Gastrocnemius medialis (tissue), 4 donors: ENCODE results near the gene ZNF800. TPM values are rescaled to one million over a fixed set of nuclear protein-coding genes. Genes with fewer than 3 reads are reported as not detected.

Experiments used
- ATAC-seq, 2 donors: fragments of 150-250 bp; one replicate each; pipeline ENCODE4 v1.9.1; 2016
- DNase-seq, 2 donors: peaks; one replicate each; pipeline ENCODE4 v3.0.0-alpha.2; 2019
- H3K27ac ChIP-seq, 4 donors: fragments of 200-600 bp; sonication (generic); 1 replicate in 1 of 4; 2 replicates in 3 of 4; pipeline ENCODE4 v1.5.1; 2016 to 2018; ENCODE audit warnings: mild to moderate bottlenecking in 2 of 4, moderate library complexity in 1 of 4
- H3K27me3 ChIP-seq, 3 donors: fragments of 200-600 bp; sonication (generic) in 2 of 3; 1 replicate in 1 of 3; 2 replicates in 2 of 3; pipeline versions ENCODE4 v1.5.1 to v1.6.0; 2016 to 2019; ENCODE audit warnings: mild to moderate bottlenecking in 1 of 3, moderate library complexity in 1 of 3
- H3K36me3 ChIP-seq, 2 donors: fragments of 200-600 bp; sonication (generic) in 1 of 2; one replicate each; pipeline ENCODE4 v1.5.1; 2017 to 2018
- H3K4me1 ChIP-seq, 2 donors: fragments of 200-600 bp; sonication (generic) in 1 of 2; one replicate each; pipeline ENCODE4 v1.5.1; 2016 to 2017; ENCODE audit warnings: mild to moderate bottlenecking in 2 of 2
- H3K4me3 ChIP-seq, 4 donors: fragments of 200-600 bp; sonication (generic) in 3 of 4; 1 replicate in 1 of 4; 2 replicates in 3 of 4; pipeline ENCODE4 v1.5.1; 2016 to 2019; ENCODE audit warnings: mild to moderate bottlenecking in 2 of 4
- H3K9me3 ChIP-seq, 3 donors: fragments of 200-600 bp; sonication (generic) in 2 of 3; 1 replicate in 1 of 3; 2 replicates in 2 of 3; pipeline ENCODE4 v1.5.1; 2016 to 2019
- POLR2A ChIP-seq, 2 donors: fragments of 450-650 bp; IDR thresholded peaks; one replicate each; pipeline ENCODE4 v1.6.1; 2017; ENCODE audit warnings: antibody characterized with exemption in 2 of 2, mild to moderate bottlenecking in 2 of 2, moderate library complexity in 2 of 2
- in situ Hi-C, 4 donors: fragments of 200-750 bp; cut with MboI; loops; one replicate each; pipeline versions ENCODE4 v1.15.0 to v1.8.0; 2017; ENCODE audit warnings: low sequenced_read_pairs in 4 of 4
- intact Hi-C: fragments of 100-400 bp; cut with DNase I; formaldehyde crosslinking; loops from one replicate; pipeline ENCODE4 v1.15.1; 2023; ENCODE audit warnings: low total_unique reads
- total RNA-seq, 4 donors: library from RNA; depleted of rRNA; stranded (reverse); fragments of >200 nt; gene quantifications; one replicate each; pipeline versions ENCODE4 v1.1.0 to v1.2.3, GENCODE V29; 2016
- TF ChIP-seq, protein P1 (sequence below), 5 experiments: fragments of 450-650 bp in 3 of 5; fragments of 200-600 bp in 2 of 5; sonication (generic) in 2 of 5; IDR thresholded peaks in 4 of 5; conservative IDR thresholded peaks in 1 of 5; 1 replicate in 4 of 5; 2 replicates in 1 of 5; pipeline ENCODE4 v1.5.1; 2016 to 2019; ENCODE audit warnings: antibody characterized with exemption in 5 of 5, mild to moderate bottlenecking in 3 of 5, moderate library complexity in 3 of 5

ZNF800 gene
- total RNA-seq, 4 donors from 2014 or later: 22.1 to 41.3 (median 30.1) TPM

DNA sequence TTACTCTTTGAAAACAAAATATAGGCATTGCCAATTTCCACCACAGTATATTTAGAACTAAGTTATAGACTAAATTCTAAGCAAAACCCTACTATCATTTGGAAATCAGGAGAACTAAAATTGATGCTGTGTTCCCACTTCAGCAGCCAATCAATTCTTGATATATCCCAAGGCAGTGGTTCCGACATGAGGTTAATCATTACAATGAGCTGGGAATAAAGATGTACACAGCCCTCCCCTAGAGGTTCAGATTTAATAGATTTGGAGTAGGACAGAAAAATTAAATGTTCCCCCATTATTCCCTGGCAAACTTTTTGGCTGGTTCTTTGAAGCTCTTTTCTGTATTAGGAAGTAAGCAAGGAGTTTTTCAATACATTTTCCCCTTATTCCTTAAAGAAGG lies 15.1 kb downstream of the ZNF800 start:
- Histone ChIP-seq H3K27me3 (no peaks in the 10 kb centered on the region), H3K4me1 (peaks cover 9 to 11% of the 10 kb centered on the region in 2 donors), H3K36me3 (peaks cover 0 to 33% of the 10 kb centered on the region in 2 donors), H3K9me3 (no peaks in the 10 kb centered on the region), H3K27ac (no peak overlapping the region), H3K4me3 (no peak overlapping the region)
- intact Hi-C loops: no loop called here
- TF ChIP-seq, protein P1, sequence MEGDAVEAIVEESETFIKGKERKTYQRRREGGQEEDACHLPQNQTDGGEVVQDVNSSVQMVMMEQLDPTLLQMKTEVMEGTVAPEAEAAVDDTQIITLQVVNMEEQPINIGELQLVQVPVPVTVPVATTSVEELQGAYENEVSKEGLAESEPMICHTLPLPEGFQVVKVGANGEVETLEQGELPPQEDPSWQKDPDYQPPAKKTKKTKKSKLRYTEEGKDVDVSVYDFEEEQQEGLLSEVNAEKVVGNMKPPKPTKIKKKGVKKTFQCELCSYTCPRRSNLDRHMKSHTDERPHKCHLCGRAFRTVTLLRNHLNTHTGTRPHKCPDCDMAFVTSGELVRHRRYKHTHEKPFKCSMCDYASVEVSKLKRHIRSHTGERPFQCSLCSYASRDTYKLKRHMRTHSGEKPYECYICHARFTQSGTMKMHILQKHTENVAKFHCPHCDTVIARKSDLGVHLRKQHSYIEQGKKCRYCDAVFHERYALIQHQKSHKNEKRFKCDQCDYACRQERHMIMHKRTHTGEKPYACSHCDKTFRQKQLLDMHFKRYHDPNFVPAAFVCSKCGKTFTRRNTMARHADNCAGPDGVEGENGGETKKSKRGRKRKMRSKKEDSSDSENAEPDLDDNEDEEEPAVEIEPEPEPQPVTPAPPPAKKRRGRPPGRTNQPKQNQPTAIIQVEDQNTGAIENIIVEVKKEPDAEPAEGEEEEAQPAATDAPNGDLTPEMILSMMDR (IDR thresholded peaks at IDR 0.05 in 4 of 5, conservative IDR thresholded peaks at IDR 0.05 in 1 of 5): no peak
- TF ChIP-seq POLR2A (IDR thresholded peaks at IDR 0.05): no peak
- DNase-seq (no peak), ATAC-seq (no peak)
- in situ Hi-C loops: loop anchor here in 2 of 4 donors (25.0 kb wide), 2 partner anchors 210 to 285 kb away; partner anchors contain the start of genes ARF5 (in 1 of the 2), FSCN3 (in 1 of the 2), GCC1 (in 1 of the 2) and SND1 (in 1 of the 2)

DNA sequence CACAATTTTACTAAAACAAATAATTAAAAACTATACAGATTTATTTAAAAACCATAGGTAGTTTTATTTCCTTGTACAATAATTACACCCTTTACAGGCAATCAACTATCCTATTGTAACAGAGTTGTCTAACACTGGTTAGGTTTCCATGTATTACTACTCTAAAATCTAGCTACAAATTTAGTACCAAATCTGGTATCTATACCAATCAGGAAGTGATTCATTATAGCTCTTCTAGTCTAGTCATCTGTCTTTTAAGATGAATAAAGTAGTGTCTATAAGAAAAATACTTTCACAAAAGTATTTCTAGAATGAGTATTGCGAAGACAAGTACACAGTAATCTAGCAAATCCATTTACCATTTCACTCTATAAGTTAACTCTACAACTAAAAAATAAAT lies 16.9 kb downstream of the ZNF800 start:
- TF ChIP-seq, protein P1 (IDR thresholded peaks at IDR 0.05 in 4 of 5, conservative IDR thresholded peaks at IDR 0.05 in 1 of 5): no peak
- TF ChIP-seq POLR2A (IDR thresholded peaks at IDR 0.05): no peak
- Histone ChIP-seq H3K9me3 (no peaks in the 10 kb centered on the region), H3K4me1 (peaks cover 3% of the 10 kb centered on the region in 2 donors), H3K4me3 (no peak overlapping the region), H3K36me3 (peaks cover 0 to 43% of the 10 kb centered on the region in 2 donors), H3K27me3 (no peaks in the 10 kb centered on the region), H3K27ac (no peak overlapping the region)
- in situ Hi-C loops: loop anchor here in 2 of 4 donors (25.0 kb wide), 2 partner anchors 212 to 287 kb away; partner anchors contain the start of genes ARF5 (in 1 of the 2), FSCN3 (in 1 of the 2), GCC1 (in 1 of the 2) and SND1 (in 1 of the 2)
- DNase-seq (no peak), ATAC-seq (no peak)
- intact Hi-C loops: no loop called here

DNA sequence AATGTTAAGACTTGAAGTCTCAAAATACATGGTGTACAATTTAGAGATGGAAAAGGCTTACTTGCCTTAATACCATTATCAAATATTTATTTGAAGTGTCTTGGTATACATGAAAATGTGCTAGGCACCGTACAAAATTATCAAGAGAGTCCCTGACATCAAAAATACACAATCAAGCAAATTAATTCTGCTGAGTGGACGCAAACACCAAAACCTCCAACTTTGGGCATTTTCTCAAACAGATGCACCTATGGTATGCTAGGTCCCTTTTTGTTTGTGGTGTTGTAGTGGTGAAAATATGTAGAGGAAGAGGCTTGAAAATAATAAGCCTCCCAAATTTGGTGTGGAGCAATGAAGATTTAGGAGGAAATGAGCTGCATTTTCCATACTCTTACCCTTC lies 24.8 kb downstream of the ZNF800 start:
- intact Hi-C loops (no loop called here), in situ Hi-C loops (no loop called here)
- no peaks in the 10 kb centered on the region for H3K27me3 ChIP-seq
- H3K36me3 ChIP-seq: peaks cover 0 to 34% of the 10 kb centered on the region in 2 donors
- DNase-seq: no peak
- no peaks in the 10 kb centered on the region for H3K9me3 ChIP-seq
- no peak for ATAC-seq
- H3K27ac ChIP-seq: no peak overlapping the region
- no peak overlapping the region for H3K4me3 ChIP-seq
- H3K4me1 ChIP-seq: no peaks in the 10 kb centered on the region
- TF ChIP-seq, protein P1 (IDR thresholded peaks at IDR 0.05 in 4 of 5, conservative IDR thresholded peaks at IDR 0.05 in 1 of 5): no peak
- TF ChIP-seq POLR2A (IDR thresholded peaks at IDR 0.05): no peak

DNA sequence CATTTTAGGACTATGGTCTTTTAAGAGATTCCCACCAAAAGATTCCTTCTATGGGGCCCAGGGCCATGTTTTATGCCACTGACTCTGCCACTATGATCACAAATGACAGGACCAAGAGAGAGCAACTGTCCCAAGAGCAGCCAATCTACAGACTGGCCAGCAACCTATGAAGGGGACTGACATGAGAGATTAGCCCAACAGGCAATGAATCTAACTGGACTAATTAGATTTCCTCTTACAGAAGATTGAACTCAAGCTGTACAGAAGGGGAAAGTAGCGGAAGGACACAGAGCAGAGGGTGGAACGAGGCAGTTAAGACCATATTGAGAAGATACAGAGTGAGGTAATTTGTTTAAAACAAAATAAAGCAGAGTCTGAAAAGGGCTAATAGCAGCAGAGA lies 25.8 kb downstream of the ZNF800 start:
- Histone ChIP-seq H3K9me3 (no peaks in the 10 kb centered on the region), H3K4me1 (no peaks in the 10 kb centered on the region), H3K27ac (no peak overlapping the region), H3K36me3 (peaks cover 0 to 35% of the 10 kb centered on the region in 2 donors), H3K27me3 (no peaks in the 10 kb centered on the region), H3K4me3 (no peak overlapping the region)
- in situ Hi-C loops (no loop called here), intact Hi-C loops (no loop called here)
- DNase-seq: no peak
- no peak for ATAC-seq
- TF ChIP-seq POLR2A (IDR thresholded peaks at IDR 0.05): no peak
- TF ChIP-seq, protein P1 (IDR thresholded peaks at IDR 0.05 in 4 of 5, conservative IDR thresholded peaks at IDR 0.05 in 1 of 5): no peak

DNA sequence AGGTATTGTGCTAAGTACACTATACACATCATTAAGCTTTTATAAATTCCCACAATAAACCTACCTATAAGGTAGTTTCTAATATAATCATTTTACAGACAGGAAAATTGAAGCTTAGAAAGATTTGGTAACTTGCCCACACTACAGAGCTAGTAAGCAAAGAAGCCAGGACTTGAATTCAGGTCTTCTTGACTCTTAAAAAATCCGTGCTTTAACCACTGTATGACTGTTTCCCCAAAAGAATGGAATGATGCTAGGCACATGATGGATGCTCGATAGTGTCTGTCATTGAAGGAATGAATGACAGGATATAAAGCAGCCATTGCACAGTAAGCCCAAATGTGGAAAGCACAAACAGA lies 26.6 kb downstream of the ZNF800 start:
- H3K4me1 ChIP-seq: no peaks in the 10 kb centered on the region
- H3K27ac ChIP-seq: no peak overlapping the region
- in situ Hi-C loops (no loop called here), intact Hi-C loops (no loop called here)
- no peak overlapping the region for H3K4me3 ChIP-seq
- H3K27me3 ChIP-seq: no peaks in the 10 kb centered on the region
- ATAC-seq: no peak
- peaks cover 0 to 35% of the 10 kb centered on the region in 2 donors for H3K36me3 ChIP-seq
- H3K9me3 ChIP-seq: no peaks in the 10 kb centered on the region
- no peak for DNase-seq
- TF ChIP-seq, protein P1 (IDR thresholded peaks at IDR 0.05 in 4 of 5, conservative IDR thresholded peaks at IDR 0.05 in 1 of 5): no peak
- TF ChIP-seq POLR2A (IDR thresholded peaks at IDR 0.05): no peak
